Peyer's patch (tissue), 4 donors: ENCODE data around the gene NELL1.

Experiments
- POLR2A ChIP-seq, 2 donors: fragments of 450-650 bp; IDR thresholded peaks; one replicate each; pipeline ENCODE4 v1.5.1; 2017; ENCODE audit warnings: antibody characterized with exemption in 2 of 2, mild to moderate bottlenecking in 2 of 2, moderate library complexity in 2 of 2
- TF ChIP-seq, protein P1 (sequence below), 6 experiments: fragments of 450-650 bp in 4 of 6; fragments of 200-600 bp in 2 of 6; sonication (generic) in 1 of 6; IDR thresholded peaks; one replicate each; pipeline ENCODE4 v1.5.1; 2017 to 2019; ENCODE audit warnings: antibody characterized with exemption in 6 of 6, mild to moderate bottlenecking in 3 of 6, moderate library complexity in 1 of 6

DNA sequence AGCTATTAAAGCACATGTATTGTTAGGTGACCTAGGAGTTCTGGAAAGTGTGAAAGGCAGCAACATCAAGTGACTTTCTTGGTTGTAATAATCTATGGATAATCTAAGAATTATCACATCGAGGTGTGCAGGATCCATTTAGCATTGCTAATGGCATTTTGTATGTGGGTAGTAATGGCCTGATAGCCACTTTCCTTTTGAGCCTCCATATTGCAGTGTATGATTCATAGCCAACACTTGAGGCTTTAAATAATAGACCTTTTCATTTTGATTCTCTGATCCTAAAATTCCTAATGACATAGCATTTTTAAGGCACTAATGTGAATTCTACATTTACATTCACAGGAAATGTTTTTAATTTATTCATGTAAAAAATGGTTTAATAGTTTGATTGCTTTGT, 759.4 kb downstream of the NELL1 start:
- TF ChIP-seq, protein P1, sequence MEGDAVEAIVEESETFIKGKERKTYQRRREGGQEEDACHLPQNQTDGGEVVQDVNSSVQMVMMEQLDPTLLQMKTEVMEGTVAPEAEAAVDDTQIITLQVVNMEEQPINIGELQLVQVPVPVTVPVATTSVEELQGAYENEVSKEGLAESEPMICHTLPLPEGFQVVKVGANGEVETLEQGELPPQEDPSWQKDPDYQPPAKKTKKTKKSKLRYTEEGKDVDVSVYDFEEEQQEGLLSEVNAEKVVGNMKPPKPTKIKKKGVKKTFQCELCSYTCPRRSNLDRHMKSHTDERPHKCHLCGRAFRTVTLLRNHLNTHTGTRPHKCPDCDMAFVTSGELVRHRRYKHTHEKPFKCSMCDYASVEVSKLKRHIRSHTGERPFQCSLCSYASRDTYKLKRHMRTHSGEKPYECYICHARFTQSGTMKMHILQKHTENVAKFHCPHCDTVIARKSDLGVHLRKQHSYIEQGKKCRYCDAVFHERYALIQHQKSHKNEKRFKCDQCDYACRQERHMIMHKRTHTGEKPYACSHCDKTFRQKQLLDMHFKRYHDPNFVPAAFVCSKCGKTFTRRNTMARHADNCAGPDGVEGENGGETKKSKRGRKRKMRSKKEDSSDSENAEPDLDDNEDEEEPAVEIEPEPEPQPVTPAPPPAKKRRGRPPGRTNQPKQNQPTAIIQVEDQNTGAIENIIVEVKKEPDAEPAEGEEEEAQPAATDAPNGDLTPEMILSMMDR (IDR thresholded peaks at IDR 0.05) = no peak
- no peak for TF ChIP-seq POLR2A (IDR thresholded peaks at IDR 0.05)
